GM19238 (cell line): ENCODE data around the gene COL15A1.

ENCODE experiments used
- DNase-seq: peaks from one replicate; pipeline ENCODE4 v3.0.0; 2011; ENCODE audit warnings: low spot score; ENCODE audit not compliant: insufficient read length

Gene COL15A1

DNA sequence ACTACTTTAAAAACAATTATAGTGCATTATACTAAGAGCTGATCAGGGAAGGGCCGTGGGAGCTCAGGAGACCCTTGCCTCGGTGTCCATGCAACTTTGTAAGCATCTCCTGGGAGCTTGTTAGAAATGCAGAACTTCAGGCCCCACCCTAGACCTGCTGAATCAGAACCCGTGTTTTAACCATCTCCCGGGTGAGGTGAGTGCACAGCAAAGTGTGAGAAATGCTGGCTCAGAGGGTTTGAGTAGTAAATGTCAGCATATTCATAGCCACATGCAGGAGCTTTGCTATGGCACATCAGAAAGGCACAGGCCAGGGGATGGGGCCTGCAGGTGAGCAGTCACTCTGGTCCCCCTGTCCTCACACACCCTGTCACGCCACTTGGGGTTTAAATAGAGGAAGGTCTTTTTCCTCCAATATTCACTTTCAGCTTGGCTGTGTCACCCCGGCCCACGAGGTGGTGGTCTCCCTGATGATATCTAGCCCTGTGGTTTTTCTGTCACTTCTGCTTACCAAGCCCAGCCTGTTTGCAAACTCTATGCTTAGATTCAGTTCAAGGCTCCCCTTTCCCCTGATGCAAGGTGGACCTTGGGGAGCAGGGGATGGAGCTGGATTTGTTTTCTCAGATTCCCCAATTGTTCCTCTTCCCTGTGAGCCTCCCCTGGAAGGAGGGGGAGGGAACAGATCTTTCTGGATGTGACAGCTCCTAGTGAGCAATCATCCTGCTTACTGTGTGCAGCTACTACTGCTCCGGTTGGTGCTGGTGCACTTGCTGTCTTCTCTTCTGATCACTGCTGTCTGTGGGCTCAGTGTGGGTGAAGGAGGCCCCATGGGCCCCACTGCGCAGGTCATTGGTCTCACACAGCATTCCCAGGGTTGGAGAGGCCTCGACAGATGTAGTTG, 109.4 kb downstream of the COL15A1 start:
- DNase-seq, result no peak

DNA sequence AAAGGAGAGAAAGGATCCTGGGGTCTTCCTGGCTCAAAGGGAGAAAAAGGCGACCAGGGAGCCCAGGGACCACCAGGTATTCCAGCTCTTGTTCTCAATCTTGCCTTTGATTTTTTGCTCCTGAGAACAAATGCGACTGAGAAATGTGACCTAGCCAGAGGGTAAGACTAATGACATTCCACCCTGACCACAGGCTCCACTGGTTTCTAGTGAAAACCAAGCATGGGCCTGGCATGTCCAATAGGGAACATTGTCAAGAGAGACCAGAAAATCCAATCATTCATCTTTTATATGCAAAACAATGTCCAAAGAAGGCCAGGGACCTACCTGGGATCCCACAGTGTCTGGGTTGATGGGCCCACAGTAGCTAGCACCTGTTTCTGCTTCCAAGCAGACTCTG, 110.9 kb downstream of the COL15A1 start:
- DNase-seq, result no peak

DNA sequence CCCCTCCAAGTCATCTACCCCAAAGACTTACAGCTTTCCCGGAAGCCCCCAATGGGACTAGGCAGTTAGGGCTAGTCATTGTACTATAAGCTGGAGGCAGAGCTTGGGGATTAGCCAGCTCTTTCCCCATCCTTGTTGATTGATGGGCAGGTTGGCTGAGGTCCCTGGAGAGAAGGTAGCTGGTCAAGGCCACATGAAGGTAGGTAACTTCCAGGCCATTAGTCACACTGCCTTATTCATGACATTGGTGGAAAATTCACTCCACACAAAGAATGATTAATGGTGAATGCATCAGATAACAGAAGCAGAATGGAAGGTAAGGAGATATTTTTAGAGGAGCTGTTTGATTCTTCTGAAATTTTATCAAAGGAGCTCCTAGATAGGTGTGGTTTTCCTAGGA, 111.7 kb downstream of the COL15A1 start:
- no peak for DNase-seq

DNA sequence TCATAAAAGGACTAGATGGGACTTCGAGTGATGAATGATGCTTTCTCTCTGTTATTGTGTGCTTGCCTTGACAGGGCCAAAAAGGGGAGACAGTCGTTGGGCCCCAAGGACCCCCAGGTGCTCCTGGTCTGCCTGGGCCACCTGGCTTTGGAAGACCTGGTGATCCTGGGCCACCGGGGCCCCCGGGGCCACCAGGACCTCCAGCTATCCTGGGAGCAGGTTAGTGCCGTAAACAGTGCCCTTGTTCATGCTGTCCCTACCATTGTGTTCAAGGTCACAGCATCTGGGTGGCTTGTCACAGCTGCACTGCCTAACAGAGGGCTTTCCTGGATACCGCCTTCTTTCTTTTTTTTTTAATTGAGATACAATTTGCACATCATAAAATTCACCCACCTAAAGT, 112.5 kb downstream of the COL15A1 start:
- DNase-seq, result no peak

DNA sequence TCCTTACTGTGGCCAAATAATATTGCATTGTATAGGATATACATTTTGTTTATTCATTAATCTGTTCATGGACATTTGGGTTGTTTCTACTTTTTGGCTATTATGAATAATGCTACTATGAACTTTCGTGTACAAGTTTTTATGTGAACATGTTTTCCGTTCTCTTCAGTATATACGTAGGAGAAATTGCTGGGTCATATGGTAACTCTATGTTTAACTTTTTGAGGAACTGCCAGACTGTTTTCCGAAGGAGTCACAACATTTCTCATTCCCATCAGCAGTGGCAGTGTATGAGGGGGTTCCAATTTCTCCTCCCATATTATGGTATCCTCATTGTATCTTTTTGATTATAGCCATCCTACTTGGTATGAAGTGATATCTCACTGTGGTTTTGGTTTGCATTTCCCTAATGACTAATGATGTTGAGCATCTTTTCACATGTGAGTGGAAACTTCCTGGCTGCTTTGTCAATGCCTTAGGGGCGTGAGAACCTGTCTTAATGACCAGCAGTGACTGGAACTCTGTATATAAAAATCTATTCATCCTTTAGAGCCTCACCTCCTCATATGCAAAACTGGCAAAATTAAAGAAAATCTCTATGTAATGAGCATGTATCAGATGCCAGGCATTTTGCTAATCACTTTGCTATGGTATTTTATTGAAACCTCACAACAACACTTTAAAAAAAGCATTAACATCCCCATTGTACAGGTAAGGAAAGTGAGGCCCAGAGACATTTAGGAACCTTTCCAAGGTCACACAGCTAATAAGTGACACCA, 113.4 kb downstream of the COL15A1 start:
- no peak for DNase-seq

DNA sequence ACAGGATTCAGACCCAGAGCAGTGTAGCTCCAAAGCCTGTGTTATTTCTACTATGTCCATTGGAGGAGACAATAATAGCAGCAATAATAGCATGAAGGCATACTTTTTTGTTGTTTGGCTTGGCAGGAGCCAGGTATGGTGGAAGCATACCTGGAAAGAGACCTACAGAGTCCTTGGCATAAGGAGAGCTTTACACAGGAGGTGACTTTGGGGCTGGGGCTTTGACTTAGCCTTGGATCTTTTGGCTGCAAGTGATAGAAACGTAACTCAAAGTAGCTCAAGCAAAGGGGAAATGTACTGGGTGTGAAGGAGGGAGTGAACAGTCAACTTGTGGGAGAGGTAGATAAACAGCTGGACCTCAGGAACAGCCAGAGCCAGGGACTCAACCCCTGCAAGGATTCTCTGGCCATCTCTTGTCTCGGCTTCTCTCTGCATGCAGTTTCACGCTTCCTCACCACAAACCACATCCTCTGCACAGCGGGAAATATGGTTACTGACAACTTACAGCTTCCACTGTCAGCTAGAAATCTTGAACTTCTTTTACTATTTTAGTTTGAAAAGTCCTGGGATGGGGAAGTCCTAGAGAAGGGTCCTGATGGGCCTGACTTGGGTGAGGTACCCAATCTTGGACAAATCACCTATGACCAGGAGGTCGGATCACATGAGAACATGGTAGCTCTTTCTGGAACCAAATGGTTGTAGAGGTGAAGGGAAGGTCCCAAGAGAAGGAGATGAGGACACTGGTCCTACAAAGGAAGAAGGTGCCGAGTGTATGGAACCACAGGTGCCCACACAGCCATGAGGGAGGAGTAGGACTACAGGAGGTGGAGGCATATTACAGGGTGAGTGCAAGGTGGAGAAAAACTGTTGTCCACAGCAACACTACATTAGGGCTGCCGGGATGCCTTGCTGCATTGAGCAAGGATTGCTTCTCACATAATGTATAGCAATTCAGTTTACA, 114.2 kb downstream of the COL15A1 start:
- peak; percentile 46 for DNase-seq

DNA sequence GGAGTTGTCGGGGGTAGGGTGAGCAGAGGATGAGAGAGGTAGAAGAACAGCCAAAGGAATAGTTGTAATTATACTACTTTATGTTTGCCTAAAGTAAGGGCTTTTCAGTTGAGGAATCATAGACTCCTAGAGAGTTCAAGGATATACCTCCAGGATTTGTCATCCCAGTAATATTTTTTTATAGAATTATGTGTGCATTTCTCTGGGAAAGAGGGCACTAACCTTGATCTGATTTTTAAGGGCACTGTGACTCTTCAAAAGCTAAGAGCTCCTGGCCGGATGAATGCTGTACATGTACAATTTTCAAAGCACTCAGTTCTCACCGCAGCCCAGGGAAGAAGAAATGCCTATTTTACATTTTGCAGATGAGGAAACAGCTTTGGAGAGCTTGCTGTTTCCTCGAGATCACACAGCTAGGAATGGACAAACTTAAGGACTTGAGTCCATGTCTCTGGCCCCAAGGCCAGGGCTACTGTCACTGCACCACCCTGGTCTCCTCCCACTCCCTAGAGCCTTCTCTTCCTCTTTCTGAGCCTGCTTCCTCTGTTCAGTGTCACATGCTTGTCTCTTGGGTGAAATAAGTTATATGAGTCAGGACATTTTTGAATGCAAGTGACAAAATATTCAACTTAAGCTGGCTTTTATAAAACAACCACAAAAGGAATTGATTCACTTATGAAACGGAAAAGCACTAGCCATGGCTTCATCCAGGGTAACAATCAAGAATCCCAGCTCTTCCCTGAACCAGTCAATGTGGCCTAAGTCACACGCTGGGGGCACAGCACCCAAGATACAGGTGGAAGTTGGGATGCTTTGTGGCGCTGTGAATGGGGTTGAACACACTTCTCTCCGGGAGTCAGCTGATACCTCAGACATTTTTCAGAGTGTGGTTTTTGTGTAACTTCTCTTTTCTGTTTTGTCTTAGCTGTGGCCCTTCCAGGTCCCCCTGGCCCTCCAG, 115.5 kb downstream of the COL15A1 start:
- peak; percentile 46 for DNase-seq

DNA sequence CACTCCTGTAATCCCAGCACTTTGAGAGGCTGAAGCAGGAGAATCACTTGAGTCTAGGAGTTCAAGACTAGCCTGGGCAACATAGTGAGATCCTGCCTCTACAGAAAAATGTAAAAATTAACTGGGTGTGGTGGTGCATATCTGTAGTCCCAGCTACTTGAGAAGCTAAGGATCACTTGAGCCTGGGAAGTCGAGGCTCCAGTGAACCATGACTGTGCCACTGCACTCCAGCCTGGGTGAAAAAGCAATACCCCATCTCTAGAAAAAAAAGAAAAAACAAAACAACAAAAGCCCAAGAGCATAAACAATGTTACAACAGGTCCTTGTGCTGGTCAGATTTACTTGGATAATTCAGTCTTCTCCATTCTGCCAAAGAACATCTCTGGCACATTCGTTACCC, 116.9 kb downstream of the COL15A1 start:
- DNase-seq, result no peak

DNA sequence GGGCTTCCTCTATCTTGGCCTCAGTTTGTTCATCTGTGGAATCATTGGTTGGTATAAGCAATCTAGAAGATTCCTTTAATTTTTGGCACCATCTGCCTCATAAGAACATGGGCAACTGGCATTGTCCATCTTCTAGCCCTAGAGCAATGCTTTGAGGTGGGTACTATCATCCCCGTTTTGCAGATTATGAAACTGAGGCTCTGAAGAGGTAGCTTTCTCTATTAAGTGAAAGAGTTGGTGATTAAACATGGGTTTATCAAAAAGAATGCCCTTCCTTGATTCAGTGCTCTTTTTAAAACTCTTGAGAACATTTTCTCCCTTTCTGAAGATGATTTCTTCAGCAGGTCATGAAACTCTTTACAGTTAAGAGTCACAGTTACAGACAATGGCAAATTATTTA, 118.8 kb downstream of the COL15A1 start:
- DNase-seq, result no peak

DNA sequence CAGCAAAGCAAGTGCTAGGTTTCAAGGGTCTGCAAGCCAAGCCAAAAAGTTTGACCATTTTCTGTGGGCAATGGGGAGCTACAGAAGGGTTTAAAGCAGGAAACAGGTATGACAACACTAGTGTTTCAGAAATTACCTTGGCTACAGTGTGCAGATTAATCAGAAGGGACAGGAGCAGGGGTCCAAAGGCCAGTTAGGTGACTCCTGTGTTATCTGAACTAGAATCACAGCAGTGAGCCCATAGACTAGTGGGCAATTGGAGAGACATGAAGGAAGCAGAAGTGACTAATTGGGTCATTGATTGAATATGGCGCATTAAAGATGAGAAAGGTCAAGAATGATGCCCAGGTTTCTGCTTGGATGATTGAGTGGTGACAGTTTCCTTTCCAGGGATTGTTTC, 119.8 kb downstream of the COL15A1 start:
- DNase-seq, result no peak

DNA sequence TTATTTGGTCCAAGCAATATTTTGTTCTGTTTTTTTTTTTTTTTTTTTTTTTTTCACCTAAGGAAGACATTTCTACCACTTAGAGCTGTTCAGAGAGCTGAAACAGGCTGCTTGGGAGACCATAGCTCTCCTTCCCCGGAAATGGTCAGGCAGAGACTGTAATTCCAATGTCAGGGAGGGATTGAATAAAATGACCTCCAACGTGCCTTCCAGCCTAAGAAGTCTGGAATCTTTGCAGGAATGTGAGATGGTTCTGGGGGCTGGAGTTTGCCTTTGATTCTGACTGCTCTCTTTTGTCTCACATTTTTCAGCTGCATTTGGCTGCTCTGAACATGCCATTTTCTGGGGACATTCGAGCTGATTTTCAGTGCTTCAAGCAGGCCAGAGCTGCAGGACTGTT, 122.9 kb downstream of the COL15A1 start:
- DNase-seq, result no peak

DNA sequence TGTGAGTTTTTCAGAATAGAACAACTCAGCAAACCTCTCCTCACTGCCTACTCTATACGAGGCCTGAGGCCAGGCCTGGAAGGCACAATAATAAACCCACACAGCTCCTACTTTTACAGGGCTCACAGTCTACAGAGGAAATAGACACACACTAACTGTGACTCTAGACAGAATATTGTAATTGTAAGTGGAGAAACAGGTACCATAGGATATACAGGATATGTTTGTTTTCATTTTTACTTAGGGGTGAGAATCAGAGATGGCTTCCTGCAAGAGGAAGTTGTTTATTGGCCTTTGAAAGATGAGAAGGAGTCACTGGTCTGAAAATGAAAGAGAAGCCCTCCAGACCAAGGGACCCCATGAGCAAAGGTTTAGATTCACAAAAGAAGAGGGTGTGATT, 125.4 kb downstream of the COL15A1 start:
- no peak for DNase-seq

DNA sequence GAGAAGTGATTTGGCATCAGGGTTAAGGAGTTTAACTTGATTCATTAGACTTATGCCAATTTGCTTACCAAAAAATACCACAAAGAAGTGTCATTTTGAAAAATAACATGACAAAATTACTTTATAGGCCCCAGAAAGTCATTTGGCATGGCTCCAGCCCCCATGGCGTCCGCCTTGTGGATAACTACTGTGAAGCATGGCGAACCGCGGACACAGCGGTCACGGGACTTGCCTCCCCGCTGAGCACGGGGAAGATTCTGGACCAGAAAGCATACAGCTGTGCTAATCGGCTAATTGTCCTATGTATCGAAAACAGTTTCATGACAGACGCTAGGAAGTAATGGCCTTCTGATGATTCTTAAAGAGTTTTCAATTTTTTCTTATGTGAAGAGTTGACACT, 125.8 kb downstream of the COL15A1 start:
- no peak for DNase-seq

DNA sequence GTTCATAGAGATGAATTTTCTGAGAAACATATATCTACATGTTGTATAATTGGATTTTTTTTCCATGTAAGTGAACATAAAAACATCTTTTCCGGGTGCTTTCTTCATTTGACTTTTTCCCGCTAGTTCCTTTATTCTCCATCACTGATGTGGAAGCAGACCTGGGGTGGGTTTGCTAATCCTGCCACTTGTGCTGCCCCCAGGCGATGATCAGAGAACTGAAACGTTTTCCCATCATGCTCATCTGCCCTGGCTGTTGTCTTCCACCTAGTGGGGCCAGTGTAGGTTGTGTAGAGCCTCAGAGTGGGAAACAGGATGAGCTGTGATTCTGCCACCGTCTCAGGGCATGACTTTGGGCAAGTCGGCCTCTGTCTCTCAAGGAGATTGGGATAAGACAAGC, 127.0 kb downstream of the COL15A1 start:
- DNase-seq, result no peak

DNA sequence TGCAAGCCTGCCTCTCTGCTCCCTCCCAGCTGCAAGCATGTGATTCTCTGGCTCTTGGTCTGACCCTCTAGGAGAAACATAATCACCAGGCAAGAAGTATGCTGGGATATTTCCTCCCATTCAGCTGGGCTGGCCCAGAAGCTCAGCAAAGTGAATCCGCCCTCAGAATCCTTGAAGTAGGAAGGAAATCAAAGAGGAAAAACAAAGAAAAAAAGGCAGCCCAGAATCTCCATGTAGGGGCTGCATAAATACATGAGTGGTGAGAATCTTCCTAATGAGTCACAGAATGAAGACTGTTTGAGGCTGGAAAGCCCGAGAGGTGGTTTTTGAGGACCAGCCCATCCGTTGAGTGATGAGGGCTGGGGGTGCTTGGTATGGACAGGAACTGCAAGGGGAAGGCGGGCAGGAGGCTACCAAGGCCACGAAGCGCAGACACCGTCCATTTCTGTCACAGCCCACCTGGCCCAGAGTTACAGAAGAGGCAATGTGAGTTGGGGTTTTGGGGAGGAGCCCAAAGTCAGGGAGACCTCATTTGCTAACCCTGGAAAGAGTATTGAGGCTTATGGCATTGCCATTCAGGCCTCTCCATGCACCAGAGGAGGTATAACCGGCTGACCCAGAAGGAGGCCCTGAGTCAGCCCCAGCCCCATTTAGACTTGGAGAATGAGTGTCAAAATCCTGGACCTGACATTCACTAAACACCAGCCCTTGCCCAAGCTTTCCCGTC, 127.8 kb downstream of the COL15A1 start:
- no peak for DNase-seq

DNA sequence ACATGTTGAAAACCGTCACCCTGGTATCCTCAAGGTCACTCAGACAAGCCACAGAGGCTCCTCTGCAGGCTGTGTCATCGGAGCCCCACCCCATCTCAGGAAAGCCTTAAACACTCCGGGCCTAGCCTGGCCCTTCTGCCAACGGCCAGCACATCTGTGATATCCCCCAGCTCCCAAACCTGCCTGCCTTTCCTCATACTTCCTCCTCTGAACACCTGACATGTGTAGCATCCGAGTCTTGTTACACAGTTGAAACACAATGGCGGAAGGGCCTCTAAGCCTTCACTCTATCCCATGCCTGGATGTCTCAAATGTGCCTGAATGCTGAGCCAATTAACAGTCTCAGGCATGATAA, 128.3 kb downstream of the COL15A1 start:
- no peak for DNase-seq

DNA sequence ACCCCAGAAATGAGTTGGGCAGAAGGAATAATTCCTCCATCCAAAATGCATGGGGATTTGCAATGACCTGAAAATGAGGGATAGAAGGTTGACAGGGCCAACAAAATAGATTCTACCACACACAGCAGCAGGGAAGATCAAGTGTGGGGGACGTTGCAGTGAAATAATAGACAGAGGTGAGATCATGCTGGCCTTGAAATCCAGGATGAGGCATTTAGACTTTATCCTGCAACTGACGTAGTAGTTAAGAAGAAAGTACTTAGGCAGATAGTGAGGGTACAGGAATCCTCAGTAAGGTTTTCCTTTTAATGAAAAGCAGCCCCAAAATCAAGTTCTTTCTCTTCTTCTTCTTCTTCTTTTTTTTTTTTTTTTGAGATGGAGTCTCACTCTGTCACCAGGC, 129.6 kb downstream of the COL15A1 start:
- DNase-seq, result no peak

DNA sequence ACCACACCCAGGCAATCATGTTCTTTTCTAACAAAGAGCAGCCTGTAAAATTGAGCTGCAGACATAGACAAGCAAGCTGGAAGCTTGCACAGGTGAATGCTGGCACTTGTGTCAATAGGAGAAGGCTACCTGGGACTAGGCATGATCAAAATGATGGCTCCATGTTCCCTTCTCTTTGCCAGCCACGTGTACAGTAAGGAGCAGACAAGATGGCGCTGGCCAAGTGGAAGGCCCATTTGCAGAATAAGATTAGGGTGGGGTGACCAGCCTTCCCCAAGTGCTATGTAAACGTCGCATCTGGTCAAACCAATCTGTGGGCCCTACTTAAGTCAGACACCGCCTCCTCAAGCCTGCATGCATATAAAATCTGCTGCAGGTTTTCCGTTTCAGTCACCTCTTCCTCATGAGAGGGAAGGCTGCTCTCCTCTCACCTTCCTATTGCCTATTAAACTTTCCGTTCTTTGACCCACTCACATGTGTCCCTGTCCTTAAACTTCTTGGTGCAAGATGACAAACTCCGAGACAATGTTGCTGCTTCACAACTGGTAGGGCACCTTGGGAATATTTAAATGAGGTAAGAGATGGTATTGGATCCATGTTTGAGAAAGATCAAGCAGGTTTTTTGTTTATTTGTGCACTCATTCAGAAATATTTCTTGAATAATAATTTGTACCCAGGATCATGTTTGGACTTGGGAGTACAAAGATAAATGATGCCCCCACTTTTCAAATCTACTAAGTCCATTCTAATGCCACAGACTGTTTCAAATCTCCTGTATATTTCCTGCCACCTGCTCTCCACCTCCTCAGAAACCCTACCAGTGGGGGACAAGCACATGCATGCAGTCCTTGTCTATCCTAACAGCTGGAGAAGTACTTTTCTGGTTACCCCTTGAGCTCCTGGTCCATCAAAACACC, 130.5 kb downstream of the COL15A1 start:
- no peak for DNase-seq

DNA sequence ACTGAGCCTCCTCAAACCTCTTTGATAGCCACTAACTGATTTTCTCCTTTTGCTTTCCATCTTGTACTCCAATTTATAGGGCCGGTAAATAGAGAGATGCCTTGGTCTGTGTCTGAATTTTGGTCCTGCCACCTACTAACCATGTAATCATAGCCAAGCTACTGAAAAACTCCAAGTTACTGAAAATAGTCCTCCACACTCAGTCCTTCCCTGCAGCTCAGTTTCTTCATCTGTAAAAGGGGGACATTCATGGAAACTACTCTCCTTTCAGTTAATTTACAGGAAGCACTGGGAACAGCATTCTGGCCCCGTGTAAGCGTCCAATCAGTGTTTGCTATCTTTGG, 131.2 kb downstream of the COL15A1 start:
- no peak for DNase-seq
